Dermis microvascular lymphatic vessel endothelial cell (primary cell): ENCODE results near the gene MCM3AP. TPM values are rescaled to one million over a fixed set of nuclear protein-coding genes. Genes with fewer than 3 reads are reported as not detected.
A peak's percentile ranks its signal among the peaks of the same experiment; 100 is the strongest.

ENCODE experiments used
- DNase-seq, 2 donors: peaks; one replicate each; pipeline versions ENCODE4 v3.0.0 to v3.0.0-alpha.2; 2010; ENCODE audit warnings: low read depth in 2 of 2
- total RNA-seq: library from RNA; depleted of rRNA; stranded (reverse); fragments of >200 nt; gene quantifications from 2 replicates; pipeline ENCODE4 v1.2.1, GENCODE V29; 2014

The MCM3AP gene
- total RNA-seq = 51.2 and 69.3 TPM in 2 replicates

DNA sequence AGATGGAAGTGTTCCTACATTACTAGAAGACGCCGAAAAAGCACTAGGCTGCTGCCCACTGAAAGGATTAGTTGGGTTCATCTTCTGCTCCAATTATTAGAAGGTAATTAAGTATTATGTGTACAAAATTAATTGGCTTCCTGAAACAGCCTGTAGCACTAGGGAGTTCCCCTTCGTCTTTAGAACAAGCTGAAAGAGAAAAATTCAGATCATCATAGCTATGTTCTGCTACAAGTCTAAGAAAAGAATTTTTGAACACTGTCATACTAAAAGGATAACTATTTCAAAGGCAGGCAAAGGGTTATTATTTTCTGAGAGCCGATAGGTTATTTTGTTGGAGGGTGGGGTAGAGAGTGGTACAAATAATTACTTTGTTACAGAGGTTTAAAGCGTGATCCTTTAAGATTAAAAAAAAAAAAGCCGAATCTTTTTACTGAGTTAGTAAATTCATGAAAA, at the start of gene MCM3AP:
Gene MCM3AP, minus strand, starts transcription at position 406 of the 456 bp plus-strand sequence. Its CDS starts 325 bp downstream, at position 81.
- no peak for DNase-seq

DNA sequence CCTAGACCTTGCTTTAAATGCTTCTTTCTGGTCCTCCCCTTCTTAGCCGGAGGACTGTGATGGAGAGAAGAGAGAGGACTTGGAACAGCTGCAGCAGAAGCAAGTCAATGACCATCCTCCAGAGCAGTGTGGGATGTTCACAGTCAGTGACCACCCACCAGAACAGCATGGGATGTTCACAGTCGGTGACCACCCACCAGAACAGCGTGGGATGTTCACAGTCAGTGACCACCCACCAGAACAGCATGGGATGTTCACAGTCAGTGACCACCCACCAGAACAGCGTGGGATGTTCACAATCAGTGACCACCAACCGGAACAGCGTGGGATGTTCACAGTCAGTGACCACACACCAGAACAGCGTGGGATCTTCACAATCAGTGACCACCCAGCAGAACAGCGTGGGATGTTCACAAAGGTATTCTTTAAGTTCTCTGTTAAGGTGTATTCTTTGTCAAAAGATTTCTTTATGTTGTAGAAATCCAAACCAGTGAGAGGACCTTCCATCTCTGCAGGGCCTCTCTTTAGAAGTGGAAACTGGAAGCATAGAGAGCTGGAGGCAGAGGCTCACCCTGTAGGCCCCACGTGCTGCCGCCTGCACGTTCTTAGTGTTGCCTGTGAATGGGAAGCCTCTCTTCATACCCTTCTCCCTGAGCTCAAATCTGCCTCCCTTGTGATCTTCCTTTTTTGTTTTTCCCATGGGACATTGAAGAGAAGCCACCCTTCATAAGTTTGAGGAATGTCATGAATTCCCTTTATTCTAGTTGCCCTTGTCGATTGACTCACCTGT, 49.1 kb upstream of the MCM3AP start:
- no peak for DNase-seq

- peak in 1 of 2 donors; percentile 30 for DNase-seq
Measured at GRCh38 chr21:46329796-46330195, 44.4 kb upstream of the MCM3AP start.

DNA sequence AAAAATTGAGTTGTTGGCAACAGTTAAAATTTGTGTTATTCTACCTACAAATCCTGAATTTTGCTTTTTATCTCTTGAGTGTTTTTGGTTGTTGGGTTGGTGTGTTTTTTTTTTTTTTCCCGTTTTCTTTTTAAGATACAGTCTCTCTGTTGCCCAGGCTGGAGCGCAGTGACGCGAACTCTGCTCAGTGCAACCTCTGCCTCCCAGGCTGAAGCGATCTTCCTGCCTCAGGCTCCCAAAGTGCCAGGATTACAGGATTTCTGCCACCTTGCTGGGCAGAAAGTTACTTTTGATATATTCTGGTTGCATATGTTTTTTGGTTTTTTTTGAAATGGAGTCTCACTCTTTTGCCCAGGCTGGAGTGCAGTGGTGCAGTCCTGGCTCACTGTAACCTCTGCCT, 42.7 kb upstream of the MCM3AP start:
- no peak for DNase-seq

- no peak for DNase-seq
Measured at GRCh38 chr21:46327711-46328110, 42.3 kb upstream of the MCM3AP start.

- no peak for DNase-seq
Measured at GRCh38 chr21:46326110-46326703, 40.8 kb upstream of the MCM3AP start.

GRCh38 chr21:46325073-46325912, 39.9 kb upstream of the MCM3AP start:
- peak in 1 of 2 donors; percentile 62 for DNase-seq

DNA sequence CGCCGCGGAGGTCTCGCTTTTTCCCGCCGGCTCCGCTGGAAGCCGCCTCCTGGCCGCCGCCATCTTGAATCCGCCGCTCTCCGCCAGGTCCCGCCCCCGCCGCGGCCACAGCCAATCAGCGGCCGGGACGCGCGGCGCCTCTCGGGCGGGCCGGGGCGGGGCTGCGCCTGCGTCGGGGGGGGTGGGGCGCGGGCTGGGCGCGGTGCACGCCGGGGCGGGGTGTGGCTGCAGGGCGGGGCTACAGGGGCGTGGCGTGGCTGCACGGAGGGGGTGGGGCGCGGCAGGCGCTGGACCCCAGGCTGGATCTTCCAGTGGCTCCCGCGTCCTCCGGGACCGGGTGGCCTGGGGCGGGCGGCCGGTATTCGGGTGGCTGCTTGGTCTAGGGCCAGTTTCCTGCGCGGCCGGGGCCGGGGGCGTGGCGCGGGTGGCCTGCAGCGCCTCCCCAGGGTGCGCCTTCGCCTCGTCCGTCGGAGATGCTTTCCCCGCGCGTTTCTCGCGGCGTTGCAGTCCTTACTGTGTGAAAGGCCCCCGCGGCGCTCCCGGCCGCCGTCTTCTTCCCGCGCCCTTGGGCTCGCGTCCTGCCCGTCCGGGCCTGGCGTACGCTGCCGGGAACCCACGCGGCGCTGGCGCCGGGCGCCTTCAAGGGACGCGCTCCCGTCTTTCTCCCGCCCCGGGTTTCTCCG, 39.1 kb upstream of the MCM3AP start:
- DNase-seq = peak; percentile 43 to 87

DNA sequence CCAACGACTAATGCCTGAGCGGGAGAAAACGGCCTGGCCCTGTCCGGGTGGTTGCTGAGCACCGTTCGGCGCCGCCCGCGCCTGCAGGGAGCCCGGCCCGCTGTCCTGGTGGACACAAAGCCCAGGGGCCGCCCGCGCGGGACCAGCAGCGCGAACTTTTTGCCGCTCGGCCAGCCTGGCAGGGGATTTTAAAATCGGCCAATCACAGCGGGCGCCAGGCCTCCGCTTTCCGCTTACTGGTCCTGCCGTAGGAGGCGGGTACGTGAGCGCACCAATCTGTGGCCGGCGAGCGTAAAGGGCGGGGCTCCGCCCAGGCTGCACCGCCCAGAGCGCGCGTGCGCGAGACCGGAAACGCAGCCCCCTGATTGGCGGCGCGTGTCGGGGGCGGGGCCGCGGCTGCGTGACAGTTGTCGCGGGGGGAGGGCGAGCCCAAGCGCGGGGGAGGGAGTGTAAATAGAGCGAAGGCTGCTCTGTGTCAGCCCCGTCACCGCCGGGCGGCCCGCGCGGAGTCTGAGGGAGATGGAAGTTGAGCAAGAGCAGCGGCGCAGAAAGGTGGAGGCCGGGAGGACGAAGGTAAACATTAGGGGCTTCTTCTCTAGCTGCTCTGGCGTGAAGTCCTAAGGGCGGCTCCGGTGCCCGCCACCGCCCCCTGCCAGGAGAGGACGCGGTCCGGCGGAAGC, 38.4 kb upstream of the MCM3AP start, which contains the start of the genes C21orf58 and PCNT:
Gene C21orf58, minus strand, starts transcription at position 161 of the 680 bp plus-strand sequence. CDS start 1,132 bp downstream, outside the sequence.
Gene PCNT, plus strand, starts transcription at position 447 of the 680 bp plus-strand sequence. Its CDS starts 73 bp downstream, at position 520.
- peak; percentile 94 to 98 for DNase-seq

DNA sequence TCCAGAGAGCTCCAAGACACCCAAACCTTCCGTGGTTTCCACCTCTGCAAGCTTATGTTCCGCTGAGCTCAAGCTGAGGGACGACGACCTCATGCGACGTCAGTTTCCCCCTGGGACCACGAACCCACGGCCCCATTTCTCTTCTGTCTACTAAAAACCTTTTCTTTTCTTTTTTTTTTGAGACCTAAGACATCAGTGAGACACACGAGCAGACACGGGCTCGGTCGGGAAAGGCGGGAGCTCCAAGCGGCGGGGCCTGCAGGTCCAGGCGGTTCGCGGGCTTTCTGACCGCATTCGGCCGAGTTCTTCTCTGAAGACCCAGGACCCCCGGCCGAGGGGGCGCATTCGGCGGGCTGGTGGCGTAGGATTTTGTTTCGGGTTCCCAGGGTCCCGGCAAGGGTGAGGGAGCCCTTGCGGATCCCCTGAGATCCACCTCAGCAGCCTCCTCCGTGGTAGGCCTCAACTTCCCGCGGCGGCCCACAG, 37.9 kb upstream of the MCM3AP start:
- DNase-seq = no peak

DNA sequence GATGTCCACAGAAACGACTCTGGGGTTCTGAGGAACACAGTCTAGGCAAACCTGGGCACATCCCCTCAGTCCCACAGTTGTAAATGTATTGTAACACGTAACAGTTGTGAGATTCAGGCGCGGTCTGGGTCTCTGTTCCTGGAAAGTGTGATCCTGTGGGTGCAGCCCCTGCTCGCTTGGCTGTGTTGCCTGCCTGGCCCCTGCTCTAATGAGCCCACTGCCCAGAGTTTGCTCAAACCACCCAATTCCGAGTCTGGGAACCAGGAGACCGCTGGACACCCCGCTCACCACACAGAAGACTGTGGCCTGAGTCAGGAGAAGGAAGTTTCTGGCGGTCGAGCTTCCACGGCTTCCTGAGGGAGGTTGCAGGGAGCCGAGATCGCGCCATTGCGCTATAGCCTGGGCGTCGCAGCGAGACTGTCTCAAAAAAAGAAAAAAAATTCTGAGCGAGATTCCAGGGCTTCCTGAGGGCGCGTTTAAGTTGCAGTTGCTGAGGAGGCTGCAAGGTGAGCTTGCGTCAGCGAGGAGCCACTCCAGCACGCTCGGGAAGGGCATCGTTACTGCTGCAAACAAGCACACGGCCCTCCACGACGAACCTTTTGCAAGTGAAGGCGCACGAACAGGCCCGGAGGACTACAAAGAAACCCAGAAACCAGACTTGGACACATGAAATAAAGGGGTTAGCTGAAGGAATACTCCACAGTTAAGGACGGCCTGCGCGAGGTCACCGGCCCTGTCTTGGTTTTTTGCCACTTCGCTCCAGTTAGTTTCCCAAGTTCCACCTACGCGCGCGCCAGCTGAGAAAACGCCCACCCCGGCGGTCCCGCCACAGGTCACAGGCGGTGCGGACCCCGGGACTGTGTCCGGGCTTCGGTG, 37.2 kb upstream of the MCM3AP start:
- peak in 1 of 2 donors; percentile 45 for DNase-seq

GRCh38 chr21:46320331-46320801, 35.0 kb upstream of the MCM3AP start:
- DNase-seq = peak in 1 of 2 donors; percentile 60

GRCh38 chr21:46319186-46319585, 33.8 kb upstream of the MCM3AP start:
- DNase-seq = no peak

GRCh38 chr21:46318464-46318845, 33.0 kb upstream of the MCM3AP start:
- no peak for DNase-seq

GRCh38 chr21:46317710-46318463, 32.5 kb upstream of the MCM3AP start:
- DNase-seq = no peak

DNA sequence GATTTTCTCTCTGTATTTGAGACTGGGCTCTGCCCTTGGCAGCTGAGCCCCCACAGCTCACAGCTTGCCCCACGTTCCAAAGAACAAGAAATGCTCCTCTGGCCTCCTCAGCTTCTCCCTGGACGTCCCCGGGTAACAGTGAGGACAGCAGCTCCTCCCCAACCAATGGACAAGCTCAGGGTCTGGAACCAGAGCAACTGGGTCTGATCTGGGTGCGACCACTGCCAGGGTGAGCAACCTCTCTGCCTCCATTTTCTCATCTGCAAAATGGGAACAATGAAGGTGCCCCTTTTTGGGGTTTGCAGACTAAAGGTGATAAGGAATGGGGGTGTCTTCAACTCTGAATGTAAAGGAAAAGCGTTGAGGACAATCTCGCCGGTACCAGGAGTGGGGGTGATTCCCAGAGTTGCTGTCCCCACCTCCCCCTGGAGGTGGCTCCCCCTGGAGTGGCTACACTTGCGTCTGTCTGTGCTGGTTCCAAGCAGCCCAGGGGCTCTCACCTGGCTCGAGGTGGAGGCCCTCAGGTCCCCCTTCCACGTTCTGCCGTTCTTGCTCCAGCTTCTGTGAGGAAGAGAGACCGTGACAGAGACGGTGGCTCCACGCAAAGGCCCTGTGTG, 31.4 kb upstream of the MCM3AP start:
- DNase-seq = no peak

DNA sequence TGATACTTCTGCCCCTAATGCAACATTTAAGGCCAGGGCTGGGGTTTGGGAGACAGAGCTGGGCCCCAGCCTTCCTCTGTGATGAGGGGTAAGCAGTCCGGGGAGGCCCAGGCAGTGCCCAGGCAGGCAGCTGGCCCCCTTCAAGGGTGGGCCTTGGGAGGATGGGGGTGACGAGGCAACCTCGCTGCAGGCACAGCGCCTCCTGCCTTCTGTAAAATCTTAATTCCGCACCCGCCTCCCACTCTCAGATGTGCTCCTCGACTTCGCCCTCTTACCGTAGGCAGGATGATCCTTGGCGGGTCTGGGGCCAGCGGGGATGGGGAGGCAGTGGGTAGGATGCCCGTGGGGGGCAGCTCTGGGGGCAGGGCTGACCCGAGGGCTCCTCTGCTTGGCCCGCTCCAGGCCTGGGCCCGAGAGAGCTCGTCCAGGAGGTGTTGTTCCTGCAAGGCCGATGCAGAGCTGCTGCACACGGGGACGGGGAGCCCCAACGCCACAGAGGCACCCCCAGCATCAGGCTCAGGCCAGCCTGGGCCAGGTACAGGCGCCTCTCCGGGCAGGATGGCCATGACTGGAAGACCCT, 29.1 kb upstream of the MCM3AP start:
- DNase-seq = no peak

DNA sequence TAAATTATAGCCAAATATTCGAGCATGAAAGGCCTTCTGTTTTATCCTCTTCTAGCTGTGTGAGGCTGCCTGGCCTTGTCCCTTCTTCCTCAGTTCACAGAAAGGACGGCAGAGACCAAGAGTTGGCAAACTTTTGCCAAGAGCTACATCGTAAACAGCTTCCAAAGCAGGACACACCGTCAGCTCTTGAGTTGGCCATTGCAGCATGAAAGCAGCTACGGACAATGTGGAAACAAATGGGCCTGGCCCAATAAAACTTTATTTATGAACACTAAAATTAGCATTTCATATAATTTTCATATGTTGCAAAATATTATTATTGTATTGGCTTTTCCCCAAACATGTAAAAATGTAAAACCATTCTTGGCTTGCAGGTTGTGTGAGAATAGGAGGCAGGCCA, 27.5 kb upstream of the MCM3AP start:
- DNase-seq = no peak
